ENCODE measurements around the gene GRB14. TPM values are rescaled to one million over a fixed set of nuclear protein-coding genes. Genes with fewer than 3 reads are reported as not detected.

GRB14 gene
- total RNA-seq, 4 donors from 2014 or later, result 3.2 to 22.3 (median 5.6) TPM

GRCh38 chr2:164560181-164560792 is 61.0 kb downstream of the GRB14 start:
- no peak for TF ChIP-seq CTCF (IDR thresholded peaks at IDR 0.05; ENCODE audit: low read depth)

GRCh38 chr2:164558450-164558849 is 62.8 kb downstream of the GRB14 start:
- TF ChIP-seq CTCF (IDR thresholded peaks at IDR 0.05; ENCODE audit: low read depth), result no peak

GRCh38 chr2:164554487-164554886 is 66.8 kb downstream of the GRB14 start:
- no peak for TF ChIP-seq CTCF (IDR thresholded peaks at IDR 0.05; ENCODE audit: low read depth)

GRCh38 chr2:164551519-164551918 is 69.8 kb downstream of the GRB14 start:
- TF ChIP-seq CTCF (IDR thresholded peaks at IDR 0.05; ENCODE audit: low read depth), result no peak

- TF ChIP-seq CTCF (IDR thresholded peaks at IDR 0.05; ENCODE audit: low read depth), result no peak
Measured at GRCh38 chr2:164545484-164545883, 75.8 kb downstream of the GRB14 start.

- TF ChIP-seq CTCF (IDR thresholded peaks at IDR 0.05; ENCODE audit: low read depth), result no peak
Measured at GRCh38 chr2:164542581-164543021, 78.7 kb downstream of the GRB14 start.

GRCh38 chr2:164538240-164538866 is 82.9 kb downstream of the GRB14 start:
- TF ChIP-seq CTCF (IDR thresholded peaks at IDR 0.05; ENCODE audit: low read depth), result no peak

Data from subcutaneous adipose tissue (tissue), 4 donors.